Activated gamma-delta T cell (primary cell): ENCODE data around the gene EXOC6.

Experiments
- DNase-seq: peaks from one replicate; lab custom pipeline; 2025; lab: John Stamatoyannopoulos, UW

EXOC6 gene

GRCh38 chr10:93065675-93066543, 217.6 kb downstream of the EXOC6 start:
- DNase-seq = no peak

DNA sequence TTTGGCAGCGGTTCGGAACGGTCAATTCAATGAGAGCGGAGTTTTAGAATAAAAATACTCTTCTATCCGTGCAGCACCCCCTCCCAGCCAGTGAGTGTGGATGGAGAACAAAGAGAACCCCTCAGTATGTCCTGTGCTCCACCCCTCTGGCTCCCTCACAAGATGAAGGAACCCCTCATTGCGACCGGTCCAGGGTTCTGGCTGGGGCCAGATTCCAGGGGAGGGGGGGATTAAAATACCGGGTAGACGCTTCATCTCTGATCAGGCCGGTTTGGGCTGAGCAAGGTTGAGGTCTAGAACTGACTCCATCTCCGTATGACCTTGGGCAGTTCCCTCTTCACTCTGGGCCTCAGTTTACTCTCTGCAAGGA, 218.2 kb downstream of the EXOC6 start:
- no peak for DNase-seq

- DNase-seq = no peak
Observed at GRCh38 chr10:93067443-93068365, 219.4 kb downstream of the EXOC6 start.

DNA sequence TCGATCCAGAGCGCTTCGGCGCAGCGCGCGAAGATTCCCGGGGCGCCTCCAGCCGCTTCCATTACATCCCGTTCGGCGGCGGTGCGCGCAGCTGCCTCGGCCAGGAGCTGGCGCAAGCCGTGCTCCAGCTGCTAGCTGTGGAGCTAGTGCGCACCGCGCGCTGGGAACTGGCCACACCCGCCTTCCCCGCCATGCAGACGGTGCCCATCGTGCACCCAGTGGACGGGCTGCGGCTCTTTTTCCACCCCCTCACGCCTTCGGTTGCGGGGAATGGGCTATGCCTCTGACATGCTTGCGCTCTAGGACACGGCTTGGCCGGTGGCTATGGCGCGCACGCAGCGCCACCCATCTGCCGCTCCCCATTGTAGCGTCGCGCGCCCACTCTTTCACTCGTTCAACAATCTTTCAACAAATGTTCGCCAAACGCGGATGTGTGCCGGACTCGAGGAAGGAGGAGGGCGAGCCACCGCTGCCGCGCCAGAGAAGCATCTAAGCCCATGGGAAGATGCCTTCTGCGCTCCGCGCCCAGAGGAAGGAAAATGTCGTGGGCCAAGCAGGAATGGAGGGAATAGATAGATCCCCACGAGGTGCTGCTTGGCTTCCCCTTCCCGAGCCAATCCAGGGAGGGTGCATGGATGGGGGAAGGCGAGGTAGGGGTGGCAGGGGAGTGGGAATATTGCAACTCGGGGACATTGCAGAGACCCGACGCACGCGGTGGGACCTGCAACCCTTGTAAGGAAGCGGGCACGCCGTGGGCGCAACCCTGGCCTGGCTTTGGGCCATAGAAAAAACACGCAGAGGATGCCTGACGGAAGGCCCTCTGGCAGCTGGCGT, 220.3 kb downstream of the EXOC6 start:
- DNase-seq = no peak

DNA sequence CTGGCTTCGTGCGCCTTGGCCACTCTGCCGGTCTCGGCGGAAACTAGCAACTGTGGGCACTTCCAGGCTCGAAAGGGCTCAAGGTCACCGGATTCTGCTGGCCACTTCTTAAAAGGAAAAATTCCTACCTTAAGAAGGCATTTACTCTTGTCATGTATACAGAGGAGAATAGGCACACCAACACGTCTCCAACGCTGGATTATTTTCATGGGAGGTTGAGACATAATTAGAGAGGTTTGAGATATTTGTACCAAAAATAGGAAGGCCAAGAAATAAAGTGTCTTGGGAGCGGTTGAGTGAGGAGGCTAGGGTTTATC, 220.9 kb downstream of the EXOC6 start:
- no peak for DNase-seq

GRCh38 chr10:93070378-93071176, 222.3 kb downstream of the EXOC6 start:
- no peak for DNase-seq

- DNase-seq = no peak
Observed at GRCh38 chr10:93071177-93071472, 222.8 kb downstream of the EXOC6 start.

DNA sequence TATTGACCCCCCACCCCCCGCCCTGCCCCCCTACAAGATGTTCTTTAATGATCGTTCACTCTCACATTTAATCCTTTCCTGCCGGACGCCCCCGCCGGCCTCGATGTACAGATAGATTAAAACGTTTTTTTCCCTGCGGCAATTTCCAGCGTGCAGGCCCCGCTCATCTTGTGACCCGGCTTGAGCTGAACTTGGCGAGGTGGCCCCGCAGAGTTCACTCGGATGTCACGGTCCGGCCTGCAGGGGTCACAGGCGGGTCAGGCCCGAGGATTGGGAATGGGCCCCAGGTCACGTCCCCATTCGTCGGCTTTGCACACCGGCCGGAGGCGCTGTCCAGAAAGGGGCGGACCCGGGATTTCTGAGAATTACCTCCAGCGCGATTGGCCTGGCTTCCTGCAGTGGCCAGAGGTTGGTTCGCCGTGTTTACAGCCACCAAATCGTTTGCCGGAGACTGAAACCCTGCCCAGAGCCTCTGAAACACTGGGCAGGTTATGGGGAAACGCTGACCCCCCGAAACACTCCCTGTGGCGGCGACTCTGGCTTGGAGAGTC, 223.4 kb downstream of the EXOC6 start:
- DNase-seq = no peak

- DNase-seq = no peak
Observed at GRCh38 chr10:93072225-93072712, 223.9 kb downstream of the EXOC6 start.

DNA sequence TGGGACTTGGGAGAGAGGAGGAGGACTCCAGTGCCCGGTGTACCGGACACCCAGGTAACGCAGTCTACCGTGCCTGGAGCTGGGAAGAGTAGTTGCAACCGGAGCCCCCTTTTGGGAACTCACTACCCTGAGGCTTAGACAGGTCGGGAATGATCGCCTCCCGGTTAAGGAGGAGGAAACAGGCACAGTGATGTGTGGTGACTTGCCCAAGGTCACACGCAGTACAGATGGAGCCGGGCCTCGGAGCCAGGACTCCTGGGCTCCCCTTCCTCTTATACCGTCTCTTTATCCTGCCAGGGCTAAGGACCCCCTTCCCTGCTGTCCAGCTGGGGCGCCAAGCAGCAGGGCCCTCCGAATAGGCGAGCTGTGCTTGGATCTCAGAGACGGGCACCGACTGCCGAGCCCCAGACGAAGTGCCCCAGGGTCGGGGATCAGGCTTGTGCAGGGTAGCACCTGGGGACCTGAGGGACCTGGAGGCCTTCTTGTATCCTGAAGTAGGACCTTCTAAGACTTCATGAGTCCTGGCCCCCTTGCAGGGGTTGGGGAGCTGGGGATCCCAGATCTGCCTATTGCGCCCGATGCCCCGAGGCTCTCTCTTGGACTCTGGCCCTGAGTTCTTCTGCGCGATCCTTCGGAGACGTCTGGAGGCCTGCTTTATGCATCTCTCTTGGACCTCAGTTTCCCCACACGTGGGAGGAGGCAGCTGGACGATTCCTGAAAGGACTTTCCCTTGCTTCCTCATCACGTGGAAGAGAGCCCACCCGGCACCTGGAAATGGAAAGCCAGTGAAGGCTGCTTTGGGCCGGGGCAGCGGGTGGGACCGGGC, 224.6 kb downstream of the EXOC6 start:
- DNase-seq = no peak

- no peak for DNase-seq
Observed at GRCh38 chr10:93073539-93074146, 225.3 kb downstream of the EXOC6 start, which contains the start of gene CYP26A1. Gene CYP26A1 (plus strand): TSS chr10:93073893. CDS start chr10:93073935, 42 bp downstream.

DNA sequence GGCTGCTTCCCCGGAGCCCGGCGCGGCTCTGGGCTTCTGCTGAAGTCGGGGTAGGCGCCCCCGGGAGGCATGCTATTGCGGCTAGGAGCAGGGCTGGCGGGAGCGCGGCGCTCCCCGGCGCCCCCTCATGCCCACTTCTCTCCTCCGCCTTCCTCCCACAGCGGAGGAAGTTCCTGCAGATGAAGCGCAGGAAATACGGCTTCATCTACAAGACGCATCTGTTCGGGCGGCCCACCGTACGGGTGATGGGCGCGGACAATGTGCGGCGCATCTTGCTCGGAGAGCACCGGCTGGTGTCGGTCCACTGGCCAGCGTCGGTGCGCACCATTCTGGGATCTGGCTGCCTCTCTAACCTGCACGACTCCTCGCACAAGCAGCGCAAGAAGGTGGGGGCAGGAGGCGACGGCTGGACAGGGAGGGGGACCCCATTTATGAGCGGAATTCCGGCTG, 225.9 kb downstream of the EXOC6 start:
- DNase-seq = no peak

GRCh38 chr10:93074597-93075368, 226.5 kb downstream of the EXOC6 start:
- no peak for DNase-seq

DNA sequence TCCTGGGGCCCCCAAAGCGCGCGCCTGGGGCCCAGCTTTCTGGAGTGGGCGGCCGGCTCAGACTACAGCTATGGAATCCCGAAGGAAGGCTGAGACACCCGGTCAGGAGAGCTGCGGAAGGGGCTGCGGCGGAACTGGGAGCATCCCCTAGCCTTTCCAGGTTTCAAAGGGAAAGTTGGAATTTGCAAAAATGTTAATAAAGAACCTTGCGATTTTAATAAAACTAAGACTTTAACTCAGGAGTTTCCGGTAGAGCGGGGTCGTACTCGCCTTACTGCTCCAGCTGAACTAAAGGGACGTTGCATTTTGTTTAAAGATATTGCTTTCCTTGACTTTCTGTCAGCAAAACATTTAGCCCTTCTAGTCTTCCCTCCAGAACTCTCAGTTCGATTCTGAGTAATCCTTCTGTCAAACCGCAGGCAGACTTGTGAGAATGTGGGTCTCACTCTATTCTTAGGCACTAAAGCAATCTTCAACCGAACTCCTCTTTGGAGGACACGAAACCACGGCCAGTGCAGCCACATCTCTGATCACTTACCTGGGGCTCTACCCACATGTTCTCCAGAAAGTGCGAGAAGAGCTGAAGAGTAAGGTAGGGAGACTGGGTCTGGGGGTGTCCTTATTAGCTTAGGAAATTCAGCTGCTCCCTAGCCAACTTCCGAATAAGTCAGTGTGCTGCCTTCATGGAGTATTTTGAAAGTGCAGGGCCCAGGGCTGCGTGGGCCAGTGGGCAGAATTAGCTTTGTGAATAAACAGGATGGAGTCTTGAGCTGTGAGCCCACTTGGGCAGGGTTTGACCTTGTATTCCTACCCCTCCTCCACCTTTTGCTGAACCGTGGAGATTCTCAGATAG, 227.3 kb downstream of the EXOC6 start:
- DNase-seq = no peak

DNA sequence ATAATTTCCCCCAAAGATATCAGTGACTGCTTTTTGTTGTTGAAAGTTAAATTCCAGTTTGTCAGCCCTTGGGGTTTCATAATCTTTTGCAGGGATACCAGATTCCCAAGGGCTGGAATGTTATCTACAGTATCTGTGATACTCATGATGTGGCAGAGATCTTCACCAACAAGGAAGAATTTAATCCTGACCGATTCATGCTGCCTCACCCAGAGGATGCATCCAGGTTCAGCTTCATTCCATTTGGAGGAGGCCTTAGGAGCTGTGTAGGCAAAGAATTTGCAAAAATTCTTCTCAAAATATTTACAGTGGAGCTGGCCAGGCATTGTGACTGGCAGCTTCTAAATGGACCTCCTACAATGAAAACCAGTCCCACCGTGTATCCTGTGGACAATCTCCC, 228.6 kb downstream of the EXOC6 start:
- no peak for DNase-seq

GRCh38 chr10:93077860-93078337, 229.6 kb downstream of the EXOC6 start:
- no peak for DNase-seq

GRCh38 chr10:93079663-93080349, 231.5 kb downstream of the EXOC6 start:
- DNase-seq = no peak
